H1 (cell line): ENCODE measurements around the gene HSPA5. TPM values are rescaled to one million over a fixed set of nuclear protein-coding genes. Genes with fewer than 3 reads are reported as not detected.

Source experiments
- CTBP2 ChIP-seq: IDR thresholded peaks from 2 replicates; pipeline ENCODE4 v1.7.0; 2011; ENCODE audit warnings: borderline replicate concordance, mild to moderate bottlenecking, moderate library complexity, mixed read lengths, low read length; ENCODE audit not compliant: insufficient read depth, insufficient read length
- RFX5 ChIP-seq: IDR thresholded peaks from 2 replicates; pipeline ENCODE4 v1.6.1; 2011; ENCODE audit warnings: low read depth, low read length, improper control_type of control experiment, borderline replicate concordance
- SIRT6 ChIP-seq: IDR thresholded peaks from one replicate; pipeline ENCODE4 v1.7.1; 2012; ENCODE audit warnings: low read length, inconsistent platforms
- TAF1 ChIP-seq: IDR thresholded peaks from 2 replicates; pipeline ENCODE4 v1.6.1; 2011; ENCODE audit warnings: mild to moderate bottlenecking, low read depth, low read length
- polyA plus RNA-seq, 7 experiments: library from polyadenylated mRNA; depleted of rRNA in 3 of 7; stranded (reverse) in 5 of 7; unstranded in 2 of 7; fragments of >200 nt in 5 of 7; fragments of 200-250 nt in 2 of 7; gene quantifications; 1 replicate in 5 of 7; 2 replicates in 1 of 7; 4 replicates in 1 of 7; pipeline versions ENCODE4 v1.2.1 to v1.2.3, GENCODE V29; 2011 to 2013; ENCODE audit warnings: missing spikeins in 2 of 7, mixed read lengths in 2 of 7
- total RNA-seq: library from RNA; stranded (reverse); fragmentation: NEBNext Ultra II Directional; extraction: Animal tissue kit (Norgen Biotek cat#: 25700); gene quantifications from 2 replicates; pipeline ENCODE4 v1.2.1, GENCODE V29; 2021

Gene HSPA5
- total and polyA plus RNA-seq, 2 of the 8 experiments (the other 6 are each of a cell fraction or from before 2014, with no cell fraction given): 91.3 to 352 TPM

- no peak for TF ChIP-seq RFX5
- no peak for TF ChIP-seq TAF1
- no peak for TF ChIP-seq CTBP2
- no peak for TF ChIP-seq SIRT6
These were observed 31.6 kb upstream of the HSPA5 start (continued) for GRCh38 chr9:125272697-125273096.
